ENCODE results near the gene PLEKHA7. TPM values are rescaled to one million over a fixed set of nuclear protein-coding genes. Genes with fewer than 3 reads are reported as not detected.

Gene PLEKHA7
- total and polyA plus RNA-seq, 8 donors: 12.8 to 82.3 (median 46.6) TPM

DNA sequence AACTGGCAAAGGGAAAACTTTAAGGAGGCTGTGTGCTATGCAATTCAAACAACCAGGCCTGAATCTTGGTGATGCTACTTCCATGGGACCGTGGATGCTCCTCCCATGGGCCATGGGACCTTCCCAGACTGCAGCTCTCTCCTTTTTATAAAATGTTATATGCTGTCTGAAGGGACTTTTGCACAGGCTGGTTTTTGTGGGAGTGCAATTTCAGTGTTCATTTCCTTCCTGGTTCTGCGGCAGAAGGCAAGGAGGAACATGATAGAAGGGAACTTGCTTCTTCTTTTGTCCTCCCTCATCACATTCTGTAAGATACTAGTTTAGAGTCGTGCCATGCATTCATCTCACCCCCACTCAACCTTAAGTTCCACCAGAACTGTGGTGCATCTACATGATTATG, 206.9 kb downstream of the PLEKHA7 start:
- Histone ChIP-seq H3K4me1 (peaks cover 7 to 54% (median 11%) of the 10 kb centered on the region in 4 donors), H3K27me3 (no peaks in the 10 kb centered on the region), H3K36me3 (peaks cover 0 to 47% (median 37%) of the 10 kb centered on the region in 4 donors), H3K4me3 (no peak overlapping the region), H3K27ac (peak overlapping the region in 2 of 5 donors; percentile 18 to 62), H3K9me3 (no peaks in the 10 kb centered on the region)
- WGBS, 5 donors: 52 to 72% (median 70%) methylated on average over 3 of the region's 3 CpGs
- TF ChIP-seq, protein P1, sequence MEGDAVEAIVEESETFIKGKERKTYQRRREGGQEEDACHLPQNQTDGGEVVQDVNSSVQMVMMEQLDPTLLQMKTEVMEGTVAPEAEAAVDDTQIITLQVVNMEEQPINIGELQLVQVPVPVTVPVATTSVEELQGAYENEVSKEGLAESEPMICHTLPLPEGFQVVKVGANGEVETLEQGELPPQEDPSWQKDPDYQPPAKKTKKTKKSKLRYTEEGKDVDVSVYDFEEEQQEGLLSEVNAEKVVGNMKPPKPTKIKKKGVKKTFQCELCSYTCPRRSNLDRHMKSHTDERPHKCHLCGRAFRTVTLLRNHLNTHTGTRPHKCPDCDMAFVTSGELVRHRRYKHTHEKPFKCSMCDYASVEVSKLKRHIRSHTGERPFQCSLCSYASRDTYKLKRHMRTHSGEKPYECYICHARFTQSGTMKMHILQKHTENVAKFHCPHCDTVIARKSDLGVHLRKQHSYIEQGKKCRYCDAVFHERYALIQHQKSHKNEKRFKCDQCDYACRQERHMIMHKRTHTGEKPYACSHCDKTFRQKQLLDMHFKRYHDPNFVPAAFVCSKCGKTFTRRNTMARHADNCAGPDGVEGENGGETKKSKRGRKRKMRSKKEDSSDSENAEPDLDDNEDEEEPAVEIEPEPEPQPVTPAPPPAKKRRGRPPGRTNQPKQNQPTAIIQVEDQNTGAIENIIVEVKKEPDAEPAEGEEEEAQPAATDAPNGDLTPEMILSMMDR (IDR thresholded peaks at IDR 0.05): no peak
- no peak for TF ChIP-seq POLR2A (IDR thresholded peaks at IDR 0.05)
- TF ChIP-seq POLR2AphosphoS5 (IDR thresholded peaks at IDR 0.05): no peak
- TF ChIP-seq EP300 (IDR thresholded peaks at IDR 0.05): no peak
- DNase-seq: no peak
- intact Hi-C loops (cut with DNase I; ENCODE audit: low total_unique reads): no loop called here

DNA sequence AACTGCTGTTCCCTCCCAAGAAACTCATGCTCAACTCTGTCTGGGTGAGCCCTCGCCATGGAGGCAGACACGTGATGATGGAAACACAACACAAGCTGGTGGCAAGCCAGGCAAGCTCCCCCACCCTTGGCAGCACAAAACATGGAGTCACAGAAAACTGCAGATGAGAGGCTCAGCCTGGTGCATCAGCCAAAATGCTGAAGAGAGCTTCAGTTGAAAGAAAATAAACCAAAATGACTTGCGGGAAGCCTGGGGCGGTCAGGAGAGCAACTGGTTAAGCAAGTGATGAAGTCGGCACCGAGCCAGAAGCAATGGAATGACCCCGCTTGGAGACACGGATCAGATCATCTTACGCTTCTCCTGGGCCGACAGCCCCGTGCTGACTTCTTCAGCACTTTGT, 207.4 kb downstream of the PLEKHA7 start:
- intact Hi-C loops (cut with DNase I; ENCODE audit: low total_unique reads): no loop called here
- Histone ChIP-seq H3K36me3 (peaks cover 0 to 49% (median 38%) of the 10 kb centered on the region in 4 donors), H3K27ac (peak overlapping the region in 2 of 5 donors; percentile 18 to 62), H3K4me3 (no peak overlapping the region), H3K4me1 (peaks cover 7 to 54% (median 11%) of the 10 kb centered on the region in 4 donors), H3K27me3 (no peaks in the 10 kb centered on the region), H3K9me3 (no peaks in the 10 kb centered on the region)
- TF ChIP-seq EP300 (IDR thresholded peaks at IDR 0.05) (no peak), POLR2AphosphoS5 (IDR thresholded peaks at IDR 0.05) (no peak), POLR2A (IDR thresholded peaks at IDR 0.05) (no peak)
- TF ChIP-seq, protein P1 (IDR thresholded peaks at IDR 0.05): no peak
- peak in 1 of 2 donors; percentile 44 for DNase-seq
- WGBS, 5 donors: 59 to 69% (median 67%) methylated on average over 11 of the region's 11 CpGs

GRCh38 chr11:16805938-16806337, 208.3 kb downstream of the PLEKHA7 start:
- TF ChIP-seq POLR2A (IDR thresholded peaks at IDR 0.05): no peak
- no peak for TF ChIP-seq POLR2AphosphoS5 (IDR thresholded peaks at IDR 0.05)
- TF ChIP-seq, protein P1 (IDR thresholded peaks at IDR 0.05): no peak
- no peak for TF ChIP-seq EP300 (IDR thresholded peaks at IDR 0.05)
- intact Hi-C loops (cut with DNase I; ENCODE audit: low total_unique reads): no loop called here
- Histone ChIP-seq H3K4me1 (peaks cover 7 to 51% (median 11%) of the 10 kb centered on the region in 4 donors), H3K4me3 (no peak overlapping the region), H3K27ac (peak overlapping the region in 1 of 5 donors; percentile 62), H3K9me3 (no peaks in the 10 kb centered on the region), H3K27me3 (no peaks in the 10 kb centered on the region), H3K36me3 (peaks cover 0 to 49% (median 42%) of the 10 kb centered on the region in 4 donors)
- WGBS, 5 donors: 65 to 79% (median 71%) methylated on average over 8 of the region's 8 CpGs
- DNase-seq: peak in 1 of 2 donors; percentile 48

DNA sequence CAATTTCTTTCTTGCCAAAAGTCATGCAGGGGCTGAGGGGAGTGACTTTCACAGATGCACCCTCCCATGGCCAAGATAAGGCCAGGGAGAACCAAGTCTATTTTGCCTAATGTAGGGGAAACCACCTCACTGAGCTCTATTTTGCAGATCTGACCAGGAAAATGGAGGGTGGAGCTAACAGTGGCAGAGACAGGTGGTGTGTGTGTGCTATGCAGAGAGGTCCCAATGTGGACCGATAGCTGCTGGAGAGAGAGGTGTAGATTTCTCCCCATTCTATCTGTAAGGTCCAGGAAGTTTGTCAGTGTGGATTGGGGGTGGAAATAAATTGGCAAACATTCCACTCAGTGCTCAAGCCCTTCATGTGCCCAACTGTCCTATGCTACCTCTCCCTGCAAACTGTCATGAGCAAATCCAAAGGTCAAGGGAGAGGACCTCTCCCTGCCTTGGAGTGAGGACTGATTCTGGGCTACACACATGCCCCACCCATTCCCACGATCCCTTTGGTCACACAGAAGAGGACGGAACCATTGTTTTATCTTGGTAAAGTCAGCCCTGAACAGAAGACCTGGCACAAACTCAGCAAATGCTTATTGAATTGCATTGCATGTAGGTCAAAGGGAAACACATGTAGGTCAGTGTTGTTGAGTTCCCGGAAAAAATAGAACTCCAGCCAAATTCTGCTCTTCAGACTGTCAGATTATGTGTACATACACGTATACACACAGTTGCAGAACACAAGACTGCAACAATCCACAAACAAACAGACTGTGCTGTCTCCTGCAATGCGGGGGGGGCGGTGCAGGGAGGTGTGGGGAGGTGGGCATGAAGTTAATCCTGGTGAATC, 209.9 kb downstream of the PLEKHA7 start:
- peaks cover 7 to 39% (median 13%) of the 10 kb centered on the region in 4 donors for H3K4me1 ChIP-seq
- peak; percentile 40 to 74 for DNase-seq
- H3K4me3 ChIP-seq: no peak overlapping the region
- no peaks in the 10 kb centered on the region for H3K9me3 ChIP-seq
- H3K27ac ChIP-seq: peak overlapping the region in 3 of 5 donors; percentile 19 to 51 (median 19)
- peak in 1 of 3 donors; percentile 39 for TF ChIP-seq POLR2AphosphoS5 (IDR thresholded peaks at IDR 0.05)
- TF ChIP-seq EP300 (IDR thresholded peaks at IDR 0.05): no peak
- H3K27me3 ChIP-seq: no peaks in the 10 kb centered on the region
- intact Hi-C loops (cut with DNase I; ENCODE audit: low total_unique reads): no loop called here
- peaks cover 0 to 53% (median 43%) of the 10 kb centered on the region in 4 donors for H3K36me3 ChIP-seq
- WGBS, 5 donors: 24 to 40% (median 30%) methylated on average over 7 of the region's 7 CpGs
